Glomerular visceral epithelial cell (primary cell): ENCODE data around the gene RING1.

Source experiments
- DNase-seq: peaks from one replicate; pipeline ENCODE4 v3.0.0-alpha.2; 2016; ENCODE audit errors: extremely low spot score

The RING1 gene

GRCh38 chr6:33208091-33208967, at the start of gene RING1:
Gene RING1, plus strand, starts transcription at chr6:33208500. Its CDS starts 323 bp downstream, at chr6:33208823.
- peak; percentile 75 for DNase-seq

GRCh38 chr6:33160096-33160495, 48.2 kb upstream of the RING1 start:
- DNase-seq, result no peak

GRCh38 chr6:33160728-33161344, 47.5 kb upstream of the RING1 start:
- peak; percentile 72 for DNase-seq

- peak; percentile 71 for DNase-seq
Observed at GRCh38 chr6:33161354-33162331, 46.7 kb upstream of the RING1 start.

GRCh38 chr6:33163540-33163939, 44.8 kb upstream of the RING1 start:
- no peak for DNase-seq

GRCh38 chr6:33164176-33164575, 44.1 kb upstream of the RING1 start:
- DNase-seq, result no peak

GRCh38 chr6:33164665-33165373, 43.5 kb upstream of the RING1 start:
- no peak for DNase-seq

GRCh38 chr6:33165581-33166258, 42.6 kb upstream of the RING1 start:
- DNase-seq, result no peak

GRCh38 chr6:33166363-33166762, 41.9 kb upstream of the RING1 start:
- DNase-seq, result no peak

GRCh38 chr6:33166811-33167210, 41.5 kb upstream of the RING1 start:
- DNase-seq, result no peak

- no peak for DNase-seq
Observed at GRCh38 chr6:33167374-33168283, 40.7 kb upstream of the RING1 start.

- DNase-seq, result no peak
Observed at GRCh38 chr6:33168284-33168601, 40.1 kb upstream of the RING1 start.

- DNase-seq, result no peak
Observed at GRCh38 chr6:33168639-33169038, 39.7 kb upstream of the RING1 start.

- no peak for DNase-seq
Observed at GRCh38 chr6:33169291-33170175, 38.8 kb upstream of the RING1 start.

- no peak for DNase-seq
Observed at GRCh38 chr6:33170176-33171015, 37.9 kb upstream of the RING1 start.

- no peak for DNase-seq
Observed at GRCh38 chr6:33171016-33171879, 37.1 kb upstream of the RING1 start.
